ENCODE data around the gene RYR1. TPM values are rescaled to one million over a fixed set of nuclear protein-coding genes. Genes with fewer than 3 reads are reported as not detected.

Gene RYR1
- total and polyA plus RNA-seq, 2 donors from 2014 or later: 0.69 to 2.8 TPM

GRCh38 chr19:38634757-38635482 is 201.4 kb downstream of the RYR1 start:
- H3K4me3 ChIP-seq (ENCODE audit: low read length in 3 of 3): no peak overlapping the region
- no peaks in the 10 kb centered on the region for H3K27me3 ChIP-seq (ENCODE audit: control insufficient read depth, insufficient read depth, low read length)
- no peak overlapping the region for H3K9ac ChIP-seq (ENCODE audit: low read length in 3 of 3)
- H3K9me3 ChIP-seq (ENCODE audit: control insufficient read depth in 2 of 3, insufficient read depth in 1 of 3, low read length in 3 of 3): no peaks in the 10 kb centered on the region
- TF ChIP-seq CTCF (IDR thresholded peaks at IDR 0.05; ENCODE audit: borderline replicate concordance, extremely low read depth, insufficient read depth): peak; percentile 93
- DNase-seq: peak; percentile 82 to 88 (median 85)
- H3K27ac ChIP-seq (ENCODE audit: low read depth in 2 of 2, low read length in 2 of 2): peak overlapping the region in 1 of 2 donors; percentile 2
- H3K4me1 ChIP-seq (ENCODE audit: control insufficient read depth in 2 of 3, insufficient read depth in 2 of 3, low read depth in 1 of 3, low read length in 3 of 3): peaks cover 0 to 8% (median 0%) of the 10 kb centered on the region in 3 donors
- H3K36me3 ChIP-seq (ENCODE audit: control insufficient read depth in 2 of 3, insufficient read depth in 3 of 3, low read length in 3 of 3): peaks cover 2 to 18% (median 5%) of the 10 kb centered on the region in 3 donors
- no peak for FAIRE-seq
- intact Hi-C loops (cut with DNase I): no loop called here

GRCh38 chr19:38635483-38636399 is 202.2 kb downstream of the RYR1 start:
- Histone ChIP-seq H3K27ac (ENCODE audit: low read depth in 2 of 2, low read length in 2 of 2) (no peak overlapping the region), H3K4me1 (ENCODE audit: control insufficient read depth in 2 of 3, insufficient read depth in 2 of 3, low read depth in 1 of 3, low read length in 3 of 3) (peaks cover 0 to 8% (median 0%) of the 10 kb centered on the region in 3 donors), H3K9me3 (ENCODE audit: control insufficient read depth in 2 of 3, insufficient read depth in 1 of 3, low read length in 3 of 3) (no peaks in the 10 kb centered on the region), H3K36me3 (ENCODE audit: control insufficient read depth in 2 of 3, insufficient read depth in 3 of 3, low read length in 3 of 3) (peaks cover 2 to 18% (median 5%) of the 10 kb centered on the region in 3 donors), H3K27me3 (ENCODE audit: control insufficient read depth, insufficient read depth, low read length) (no peaks in the 10 kb centered on the region), H3K9ac (ENCODE audit: low read length in 3 of 3) (no peak overlapping the region), H3K4me3 (ENCODE audit: low read length in 3 of 3) (no peak overlapping the region)
- DNase-seq (no peak), FAIRE-seq (no peak)
- intact Hi-C loops (cut with DNase I): no loop called here
- TF ChIP-seq CTCF (IDR thresholded peaks at IDR 0.05; ENCODE audit: borderline replicate concordance, extremely low read depth, insufficient read depth): no peak

Other genes with a start within 250 kb of the RYR1 start
- gene DPF1, start 209.5 kb upstream of the RYR1 start, total RNA-seq: not detected
- gene DPF1, start 209.5 kb upstream of the RYR1 start, polyA plus RNA-seq (ENCODE audit: insufficient read depth, low read depth, low replicate concordance): not detected
- 66.0 TPM for gene PPP1R14A, start 177.3 kb upstream of the RYR1 start, total RNA-seq
- gene PPP1R14A, start 177.3 kb upstream of the RYR1 start, polyA plus RNA-seq (ENCODE audit: insufficient read depth, low read depth, low replicate concordance): 69.9 TPM
- gene SPINT2, start 169.1 kb upstream of the RYR1 start, total RNA-seq: 381 TPM
- 425 TPM for gene SPINT2, start 169.1 kb upstream of the RYR1 start, polyA plus RNA-seq (ENCODE audit: insufficient read depth, low read depth, low replicate concordance)
- 43.9 TPM for gene C19orf33, start 129.4 kb upstream of the RYR1 start, total RNA-seq
- 40.3 TPM for gene C19orf33, start 129.4 kb upstream of the RYR1 start, polyA plus RNA-seq (ENCODE audit: insufficient read depth, low read depth, low replicate concordance)
- gene YIF1B, start 117.7 kb upstream of the RYR1 start, total RNA-seq: 30.3 TPM
- gene YIF1B, start 117.7 kb upstream of the RYR1 start, polyA plus RNA-seq (ENCODE audit: insufficient read depth, low read depth, low replicate concordance): 62.7 TPM
- 7.2 TPM for gene KCNK6, start 113.8 kb upstream of the RYR1 start, total RNA-seq
- gene KCNK6, start 113.8 kb upstream of the RYR1 start, polyA plus RNA-seq (ENCODE audit: insufficient read depth, low read depth, low replicate concordance): 2.2 TPM
- gene CATSPERG, start 97.9 kb upstream of the RYR1 start, total RNA-seq: 9.6 TPM
- gene CATSPERG, start 97.9 kb upstream of the RYR1 start, polyA plus RNA-seq (ENCODE audit: insufficient read depth, low read depth, low replicate concordance): 6.0 TPM
- gene PSMD8, start 59.1 kb upstream of the RYR1 start, total RNA-seq: 126 TPM
- gene PSMD8, start 59.1 kb upstream of the RYR1 start, polyA plus RNA-seq (ENCODE audit: insufficient read depth, low read depth, low replicate concordance): 217 TPM
- 1.6 TPM for gene GGN, start 45.7 kb upstream of the RYR1 start, total RNA-seq
- gene GGN, start 45.7 kb upstream of the RYR1 start, polyA plus RNA-seq (ENCODE audit: insufficient read depth, low read depth, low replicate concordance): 0.92 TPM
- gene SPRED3, start 45.0 kb upstream of the RYR1 start, total RNA-seq: 8.7 TPM
- 0.17 TPM for gene SPRED3, start 45.0 kb upstream of the RYR1 start, polyA plus RNA-seq (ENCODE audit: insufficient read depth, low read depth, low replicate concordance)
- gene FAM98C, start 30.6 kb upstream of the RYR1 start, total RNA-seq: 22.3 TPM
- gene FAM98C, start 30.6 kb upstream of the RYR1 start, polyA plus RNA-seq (ENCODE audit: insufficient read depth, low read depth, low replicate concordance): 25.2 TPM
- gene RASGRP4, start 7.5 kb upstream of the RYR1 start, total RNA-seq: 3.6 TPM
- 0.80 TPM for gene RASGRP4, start 7.5 kb upstream of the RYR1 start, polyA plus RNA-seq (ENCODE audit: insufficient read depth, low read depth, low replicate concordance)
- gene MAP4K1, start 184.3 kb downstream of the RYR1 start, total RNA-seq: 17.7 TPM
- 3.9 TPM for gene MAP4K1, start 184.3 kb downstream of the RYR1 start, polyA plus RNA-seq (ENCODE audit: insufficient read depth, low read depth, low replicate concordance)
- gene EIF3K, start 185.5 kb downstream of the RYR1 start, total RNA-seq: 259 TPM
- gene EIF3K, start 185.5 kb downstream of the RYR1 start, polyA plus RNA-seq (ENCODE audit: insufficient read depth, low read depth, low replicate concordance): 723 TPM
- 606 TPM for gene ACTN4, start 214.0 kb downstream of the RYR1 start, total RNA-seq
- gene ACTN4, start 214.0 kb downstream of the RYR1 start, polyA plus RNA-seq (ENCODE audit: insufficient read depth, low read depth, low replicate concordance): 231 TPM